AG04449 (cell line): ENCODE results near the gene TRMT13.
"Not testable (repeated sequence)": the region's sequence is repeated elsewhere in the genome, so short reads cannot be mapped to it uniquely, and the experiment has no call there.

Experiments
- CTCF ChIA-PET: fragments of 350-600 bp; formaldehyde crosslinking; extraction: SDS; loops from one replicate; lab custom pipeline; 2021; ENCODE audit warnings: antibody characterized with exemption; lab: Yijun Ruan, JAX
- POLR2A ChIA-PET: fragments of 400-600, 350-600 bp; formaldehyde crosslinking; extraction: SDS; loops from one replicate; lab custom pipeline; 2020; ENCODE audit warnings: antibody characterized with exemption, inconsistent platforms; lab: Yijun Ruan, JAX
- DNase-seq: peaks from one replicate; pipeline ENCODE4 v3.0.0-alpha.2; 2010; ENCODE audit warnings: low read depth, low spot score
- H3K4me3 ChIP-seq: 2 replicates; pipeline ENCODE4 v1.5.1; 2011; ENCODE audit warnings: low read depth, mild to moderate bottlenecking, control low read depth, low read length
- CTCF ChIP-seq: IDR thresholded peaks from one replicate; pipeline ENCODE4 v1.5.1; 2011; ENCODE audit warnings: mild to moderate bottlenecking, moderate library complexity, low read length, control low read depth, inconsistent platforms; ENCODE audit not compliant: insufficient read depth; ENCODE audit errors: missing control alignments

The TRMT13 gene

DNA sequence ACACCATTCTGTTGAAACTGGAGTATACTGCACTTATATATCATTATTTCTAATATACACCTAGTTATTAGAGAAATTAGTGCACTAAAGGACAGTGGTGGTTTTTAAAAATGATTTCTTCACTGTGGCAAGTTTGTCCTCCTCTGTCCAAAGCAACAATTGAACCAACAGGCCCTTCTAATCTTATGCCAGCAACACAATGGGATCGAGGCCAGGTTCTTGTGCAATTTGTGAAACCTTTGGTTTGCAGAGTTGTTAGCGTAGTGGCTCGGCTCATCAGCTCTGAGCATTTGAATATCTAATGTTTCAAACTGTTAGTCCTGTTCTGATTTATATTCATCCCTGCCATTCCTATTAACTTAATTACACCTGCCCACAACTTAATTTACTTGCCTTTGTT is 54.9 kb downstream of the TRMT13 start:
- ChIA-PET CTCF (interaction anchor here (0.5 kb wide), 1 partner anchor 8 kb away, joined by 4 read pairs; no protein-coding TSS in a partner anchor), POLR2A (no interaction called here)
- no peak for TF ChIP-seq CTCF
- no peak for DNase-seq
- no peak overlapping the region for H3K4me3 ChIP-seq

DNA sequence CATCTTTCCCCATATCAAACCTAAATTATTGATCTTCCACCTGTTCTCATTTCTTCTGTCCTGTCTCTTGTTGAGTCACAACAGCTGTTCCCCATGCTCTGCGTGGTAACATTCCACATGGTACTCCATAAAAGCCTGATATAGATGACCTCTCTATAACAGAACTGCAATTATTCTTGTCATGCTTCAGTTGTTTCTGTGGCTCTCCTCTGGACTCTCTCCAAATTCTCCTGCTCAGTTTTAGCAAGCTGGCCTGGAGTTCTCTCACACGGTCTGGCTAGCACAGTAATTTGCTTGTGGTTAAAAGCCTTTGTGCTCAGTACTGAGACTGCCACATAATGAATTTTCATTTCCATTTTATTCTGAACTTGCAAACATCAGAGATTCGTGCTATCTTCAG is 55.7 kb downstream of the TRMT13 start:
- ChIA-PET CTCF (no interaction called here), POLR2A (no interaction called here)
- H3K4me3 ChIP-seq = no peak overlapping the region
- DNase-seq = peak; percentile 63
- no peak for TF ChIP-seq CTCF

GRCh38 chr1:100198596-100198995 is 65.6 kb downstream of the TRMT13 start:
- DNase-seq = no peak
- CTCF ChIA-PET = no interaction called here
- no peak overlapping the region for H3K4me3 ChIP-seq
- no peak for TF ChIP-seq CTCF
- POLR2A ChIA-PET = no interaction called here

DNA sequence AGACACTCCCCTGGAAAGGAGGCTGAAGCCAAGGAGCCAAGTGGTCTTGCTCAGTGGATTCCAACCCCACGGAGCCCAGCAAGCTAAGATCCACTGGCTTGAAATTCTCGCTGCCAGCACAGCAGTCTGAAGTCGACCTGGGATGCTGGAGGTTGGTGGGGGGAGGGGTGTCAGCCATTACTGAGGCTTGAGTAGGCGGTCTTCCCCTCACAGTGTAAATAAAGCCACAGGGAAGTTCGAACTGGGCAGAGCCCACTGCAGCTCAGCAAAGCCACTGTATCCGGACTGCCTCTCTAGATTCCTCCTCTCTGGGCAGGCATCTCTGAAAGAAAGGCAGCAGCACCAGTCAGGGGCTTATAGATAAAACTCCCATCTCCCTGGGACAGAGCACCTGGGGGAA is 67.1 kb downstream of the TRMT13 start:
- CTCF ChIA-PET, DNase-seq, POLR2A ChIA-PET, H3K4me3 ChIP-seq: not testable (repeated sequence)
